Activated T-cell treated with anti-CD3 and anti-CD28 coated beads, Interleukin-2, amount 50 U/mL, for 48 hours (primary cell): Measurements from ENCODE around the gene DNAH9.

Experiments used
- DNase-seq, 2 experiments: peaks; one replicate each; pipeline ENCODE4 v3.0.0-alpha.2; 2020

Gene DNAH9

GRCh38 chr17:11852912-11853311 is 254.6 kb downstream of the DNAH9 start:
- no peak for DNase-seq

DNA sequence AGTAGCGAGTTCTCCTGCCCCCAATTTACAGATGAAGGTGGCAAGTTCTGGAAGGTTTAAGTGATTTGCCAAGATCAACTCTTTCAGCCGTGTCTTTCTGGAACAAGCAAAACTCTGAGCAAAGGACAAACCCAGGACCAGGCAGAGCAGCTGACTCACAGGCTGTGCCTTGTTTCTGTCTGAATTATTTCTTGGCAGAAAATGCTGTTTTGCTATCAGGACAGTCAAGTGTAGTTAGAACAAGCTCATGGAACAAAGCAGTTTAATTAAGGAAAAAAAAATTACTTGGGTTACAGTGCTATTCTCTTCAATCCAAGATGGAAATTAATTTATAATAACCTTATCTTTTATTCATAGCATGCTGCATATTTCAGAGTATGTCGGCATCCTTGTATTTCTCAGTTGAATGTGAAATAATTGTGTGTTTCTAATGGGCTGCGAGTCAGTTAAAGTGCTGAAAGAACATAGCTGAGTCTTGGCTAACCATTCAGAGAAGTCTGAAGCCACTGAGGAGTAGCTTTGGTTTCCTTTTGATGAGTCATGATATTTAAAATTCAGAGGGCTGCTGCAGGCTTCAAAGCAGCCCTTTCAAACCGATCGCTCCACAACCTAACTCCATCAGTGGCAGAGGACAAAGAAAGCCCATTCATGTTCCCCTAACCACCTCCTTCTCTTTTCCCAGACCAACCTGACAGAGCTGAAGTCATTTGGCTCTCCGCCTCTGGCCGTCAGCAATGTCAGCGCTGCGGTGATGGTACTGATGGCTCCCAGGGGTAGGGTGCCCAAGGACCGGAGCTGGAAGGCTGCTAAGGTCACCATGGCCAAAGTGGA is 255.3 kb downstream of the DNAH9 start:
- no peak for DNase-seq

DNA sequence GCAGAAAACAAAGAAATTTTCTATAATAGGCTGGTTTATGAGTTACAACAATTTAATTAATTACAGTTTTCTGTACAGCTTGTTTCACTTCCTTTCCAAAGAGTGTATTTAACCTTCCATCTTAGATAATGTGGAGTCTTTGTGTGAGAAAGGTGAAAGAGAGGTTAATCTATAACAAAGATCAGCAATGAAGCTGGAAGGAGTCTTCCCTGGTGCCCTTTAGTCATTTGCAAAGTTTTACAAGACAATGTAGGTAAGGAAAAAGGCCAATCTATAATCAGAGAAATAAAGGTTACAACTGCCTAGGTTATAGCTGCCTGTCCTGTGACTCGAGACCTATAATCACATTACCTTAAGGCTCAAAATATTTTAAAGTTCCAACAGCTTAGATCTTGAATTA is 257.0 kb downstream of the DNAH9 start:
- DNase-seq: no peak

- DNase-seq: no peak
Observed at GRCh38 chr17:11857006-11857405, 258.7 kb downstream of the DNAH9 start.

- DNase-seq: no peak
Observed at GRCh38 chr17:11869680-11870394, 271.6 kb downstream of the DNAH9 start.

- DNase-seq: no peak
Observed at GRCh38 chr17:11871773-11872172, 273.5 kb downstream of the DNAH9 start.

GRCh38 chr17:11874756-11875155 is 276.5 kb downstream of the DNAH9 start:
- DNase-seq: no peak

DNA sequence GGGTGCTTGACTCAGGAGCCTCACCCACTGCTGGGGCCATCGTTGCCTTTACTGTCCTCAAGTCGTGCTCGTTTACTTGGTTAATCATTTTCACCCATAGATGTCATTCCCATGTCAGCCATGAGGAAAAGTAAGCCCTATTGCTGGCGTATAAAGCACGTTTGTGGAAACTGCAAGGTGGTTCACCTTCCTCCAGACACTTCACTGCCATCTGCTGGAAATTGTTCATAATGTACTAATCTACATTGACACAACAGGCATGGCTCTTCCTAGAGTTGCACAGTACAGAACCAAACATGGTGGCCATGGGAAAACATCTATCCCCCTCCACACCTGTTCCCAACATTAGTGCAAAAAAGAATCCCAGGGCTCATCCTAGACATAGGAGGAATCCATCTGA is 282.4 kb downstream of the DNAH9 start:
- DNase-seq: no peak

- DNase-seq: no peak
Observed at GRCh38 chr17:11882716-11883115, 284.4 kb downstream of the DNAH9 start.

DNA sequence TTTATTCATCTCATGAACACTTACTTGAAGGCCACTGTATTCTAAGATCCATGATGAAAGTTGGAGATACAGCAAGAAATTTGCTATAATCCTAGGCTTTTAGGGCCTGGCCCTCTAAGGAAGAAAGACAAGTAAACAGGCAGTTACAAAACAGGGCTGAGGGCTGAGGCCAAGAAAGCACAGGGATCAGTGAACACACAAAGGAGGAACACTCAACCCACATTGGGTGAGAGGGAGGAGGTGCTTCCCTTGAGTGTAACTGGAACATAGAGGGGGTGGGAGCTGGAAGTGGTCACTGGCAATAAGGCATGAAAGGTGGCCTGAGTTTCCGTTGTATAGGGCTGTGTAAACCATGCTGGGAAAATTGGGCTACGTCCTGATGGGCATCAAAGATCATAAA is 286.8 kb downstream of the DNAH9 start:
- DNase-seq: no peak

DNA sequence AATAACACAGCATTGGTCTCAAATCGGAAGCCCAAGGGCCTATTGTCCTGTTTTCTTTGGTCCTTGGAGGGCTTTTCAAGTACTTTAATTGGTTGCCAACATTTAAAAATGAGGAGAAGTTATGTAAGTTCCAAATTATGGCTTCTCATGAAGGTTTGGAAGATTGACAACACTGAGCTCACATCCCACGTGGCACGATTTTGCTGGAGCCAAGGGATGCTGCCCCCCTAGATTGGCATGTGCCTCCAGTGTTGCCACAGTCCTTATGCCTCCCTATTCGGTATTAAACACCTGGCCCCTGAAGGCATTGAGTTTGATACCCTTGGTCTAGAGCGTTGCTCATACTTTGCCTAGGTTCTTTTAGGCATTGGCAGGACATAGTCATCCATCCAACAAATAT is 291.0 kb downstream of the DNAH9 start:
- DNase-seq: no peak

DNA sequence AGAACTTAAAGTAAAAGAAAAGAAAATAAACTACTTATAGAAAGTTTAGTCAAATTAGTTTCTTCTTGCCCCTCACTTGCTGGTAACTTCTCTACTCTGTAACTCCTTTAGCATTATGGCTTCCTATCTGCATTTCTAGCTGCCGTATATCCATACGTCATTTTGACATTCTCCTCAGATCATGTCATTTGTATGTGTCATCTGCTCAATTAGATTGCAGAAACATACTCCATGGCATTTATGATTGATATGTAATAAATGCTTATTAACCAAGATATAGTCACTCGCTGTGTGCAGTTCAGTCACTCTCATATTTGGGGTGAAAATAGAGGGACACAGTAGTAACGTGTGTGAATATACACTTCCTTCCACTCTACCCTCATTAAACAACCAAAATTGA is 295.6 kb downstream of the DNAH9 start:
- DNase-seq: no peak

DNA sequence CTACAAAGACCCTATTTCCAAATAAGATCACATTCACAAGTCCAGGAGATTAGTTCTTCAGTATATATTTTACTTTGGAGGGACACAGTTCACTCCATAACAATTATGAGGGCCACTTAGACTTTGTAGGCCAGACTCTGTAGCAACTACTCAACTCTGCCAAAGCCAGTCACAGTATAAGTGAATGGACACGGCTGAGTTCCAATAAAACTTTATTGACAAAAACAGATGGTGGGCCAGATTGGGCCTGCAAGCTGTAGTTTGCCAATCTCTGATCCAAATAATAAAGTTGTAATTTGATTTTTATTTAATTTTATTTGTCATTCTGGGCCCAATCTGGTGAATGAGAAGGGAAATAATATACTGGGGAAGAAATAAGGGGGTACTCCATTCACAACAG is 297.9 kb downstream of the DNAH9 start:
- no peak for DNase-seq

DNA sequence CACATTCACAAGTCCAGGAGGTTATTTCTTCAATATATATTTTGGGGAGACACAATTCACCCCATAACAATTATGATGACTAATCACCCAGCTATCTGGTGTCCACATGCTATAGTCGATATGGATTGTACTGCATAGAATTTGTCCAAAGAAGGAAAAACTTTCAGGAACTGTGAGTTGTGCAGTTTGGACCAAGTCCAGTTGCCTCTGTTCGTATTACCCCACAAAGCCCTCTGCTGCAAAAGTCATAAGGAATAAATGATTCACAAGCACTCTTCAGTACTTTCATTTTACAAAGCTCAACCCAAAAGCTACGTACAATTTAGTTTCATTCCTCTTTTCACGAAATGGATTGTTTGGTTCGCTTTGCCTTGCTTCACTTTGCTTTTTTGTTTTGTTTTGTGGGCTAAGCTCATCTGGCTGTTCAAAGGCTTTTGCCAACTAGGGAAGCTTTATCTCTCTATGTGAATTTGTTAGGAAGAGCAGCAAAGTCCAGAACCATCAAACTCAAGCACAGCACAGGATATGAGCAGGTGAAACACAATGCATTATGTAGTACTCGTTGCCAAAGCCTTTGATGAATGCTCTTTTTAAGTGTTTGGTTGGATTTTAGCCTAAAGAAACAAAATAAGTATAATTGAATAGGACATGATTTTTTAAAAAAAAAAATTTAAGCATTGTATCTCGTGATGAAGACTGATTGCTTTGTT is 300.4 kb downstream of the DNAH9 start:
- no peak for DNase-seq

DNA sequence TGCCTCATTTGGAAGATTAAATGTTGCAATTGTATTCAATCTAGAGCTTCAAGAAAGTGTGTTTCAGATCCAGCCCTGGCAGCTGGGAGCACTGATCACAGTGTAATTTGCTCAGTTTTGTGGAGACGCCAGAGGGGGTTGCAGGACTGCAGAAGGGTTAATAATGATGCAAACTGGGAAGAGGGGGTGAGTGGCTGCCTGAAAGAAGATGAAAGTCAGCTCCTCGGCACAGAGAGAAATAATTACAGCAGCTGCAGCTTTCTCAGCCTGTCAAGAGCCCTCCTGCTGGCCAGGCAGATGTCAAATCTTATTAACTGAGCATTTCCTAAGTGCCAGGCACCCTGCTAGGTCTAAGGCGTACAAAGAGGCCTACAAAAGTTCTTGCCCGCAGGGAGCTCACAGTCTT is 301.3 kb downstream of the DNAH9 start:
- DNase-seq: no peak

DNA sequence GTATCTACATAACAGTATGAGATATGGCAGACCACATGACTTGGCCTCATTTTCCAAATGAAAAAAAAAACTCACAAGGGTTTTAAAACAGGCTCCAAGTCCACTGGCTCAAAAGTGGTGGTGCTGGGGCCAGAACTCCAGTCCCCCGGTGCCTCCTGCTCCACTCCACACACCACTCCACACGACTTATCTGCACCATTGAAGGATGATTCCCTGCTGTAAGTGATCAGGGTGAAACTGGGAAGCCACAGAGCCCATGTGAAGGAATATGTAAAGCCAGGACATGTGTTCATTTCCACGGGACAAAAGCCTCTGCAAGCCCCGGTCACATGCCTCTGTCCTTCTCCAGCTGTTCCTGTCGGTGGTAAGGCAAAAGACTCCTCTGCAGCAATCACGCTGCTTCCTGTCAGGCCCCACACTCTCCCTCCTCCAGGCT is 301.8 kb downstream of the DNAH9 start:
- DNase-seq: no peak

- DNase-seq: no peak
Observed at GRCh38 chr17:11900655-11901054, 302.4 kb downstream of the DNAH9 start.

- DNase-seq: no peak
Observed at GRCh38 chr17:11901931-11902330, 303.7 kb downstream of the DNAH9 start.

GRCh38 chr17:11908711-11909146 is 310.5 kb downstream of the DNAH9 start:
- no peak for DNase-seq

GRCh38 chr17:11909348-11909747 is 311.1 kb downstream of the DNAH9 start:
- no peak for DNase-seq

- no peak for DNase-seq
Observed at GRCh38 chr17:11916091-11916490, 317.8 kb downstream of the DNAH9 start.

GRCh38 chr17:11917415-11917814 is 319.1 kb downstream of the DNAH9 start:
- no peak for DNase-seq

- no peak for DNase-seq
Observed at GRCh38 chr17:11921296-11921695, 323.0 kb downstream of the DNAH9 start.

- DNase-seq: no peak
Observed at GRCh38 chr17:11922638-11923037, 324.4 kb downstream of the DNAH9 start.
